Measurements from ENCODE around the gene SPATA13. TPM values are rescaled to one million over a fixed set of nuclear protein-coding genes. Genes with fewer than 3 reads are reported as not detected.

Gene SPATA13
- total and polyA plus RNA-seq, 2 donors (not counting 1 experiment from before 2014, with no cell fraction given) = 5.7 to 8.3 TPM

DNA sequence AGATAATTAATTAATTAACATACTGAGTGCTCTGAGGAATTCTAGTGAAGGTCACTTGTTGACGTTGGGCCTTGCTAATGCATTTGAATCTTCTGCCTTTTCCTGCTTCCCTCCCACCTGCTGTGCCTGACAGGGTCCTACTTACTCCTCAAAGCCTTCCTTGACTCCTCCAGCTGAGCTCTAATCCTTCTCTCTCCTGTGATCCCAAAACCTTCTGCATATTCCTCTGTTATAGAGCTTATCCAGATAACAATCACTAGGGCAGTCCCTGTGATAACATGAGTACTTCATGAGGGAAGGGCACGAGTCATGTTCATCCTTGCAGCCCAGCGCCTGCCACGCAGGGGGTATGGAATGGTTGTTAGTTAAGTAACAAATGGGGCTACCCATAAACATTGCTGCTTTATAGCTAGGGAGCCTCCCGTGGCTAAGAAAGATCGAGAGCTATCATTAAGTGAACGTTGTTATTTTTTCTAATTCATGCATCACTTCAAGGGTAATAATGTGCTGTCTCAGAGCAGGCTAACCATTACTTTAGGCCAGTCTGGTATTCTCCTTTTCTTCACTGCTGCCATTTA lies 19.1 kb upstream of the SPATA13 start:
- H3K9ac ChIP-seq (ENCODE audit: low read length) = no peak overlapping the region
- no peak overlapping the region for H2AFZ ChIP-seq (ENCODE audit: insufficient read depth, low read depth, low read length, poor library complexity, severe bottlenecking)
- no peaks in the 10 kb centered on the region for H4K20me1 ChIP-seq (ENCODE audit: control insufficient read depth, insufficient read depth, low read length, poor library complexity, severe bottlenecking)
- no peak overlapping the region for H3K4me3 Mint-ChIP-seq
- no peaks in the 10 kb centered on the region for H3K9me3 Mint-ChIP-seq (ENCODE audit: insufficient read depth)
- ChIA-PET CTCF (interaction anchor here (0.8 to 1.3 kb wide), 2 partner anchors 35 to 88 kb away, joined by 3 to 4 read pairs; no protein-coding TSS in a partner anchor), POLR2A (no interaction called here)
- peaks cover 0 to 4% (median 0%) of the 10 kb centered on the region in 4 experiments for H3K27me3 ChIP-seq (replicated peaks in 1 of 4; ENCODE audit: control extremely low read depth in 1 of 4, control insufficient read depth in 3 of 4, insufficient read depth in 4 of 4, low read length in 3 of 4)
- H3K27ac ChIP-seq (ENCODE audit: low read length in 2 of 2) = no peak overlapping the region
- TF ChIP-seq, protein P1, sequence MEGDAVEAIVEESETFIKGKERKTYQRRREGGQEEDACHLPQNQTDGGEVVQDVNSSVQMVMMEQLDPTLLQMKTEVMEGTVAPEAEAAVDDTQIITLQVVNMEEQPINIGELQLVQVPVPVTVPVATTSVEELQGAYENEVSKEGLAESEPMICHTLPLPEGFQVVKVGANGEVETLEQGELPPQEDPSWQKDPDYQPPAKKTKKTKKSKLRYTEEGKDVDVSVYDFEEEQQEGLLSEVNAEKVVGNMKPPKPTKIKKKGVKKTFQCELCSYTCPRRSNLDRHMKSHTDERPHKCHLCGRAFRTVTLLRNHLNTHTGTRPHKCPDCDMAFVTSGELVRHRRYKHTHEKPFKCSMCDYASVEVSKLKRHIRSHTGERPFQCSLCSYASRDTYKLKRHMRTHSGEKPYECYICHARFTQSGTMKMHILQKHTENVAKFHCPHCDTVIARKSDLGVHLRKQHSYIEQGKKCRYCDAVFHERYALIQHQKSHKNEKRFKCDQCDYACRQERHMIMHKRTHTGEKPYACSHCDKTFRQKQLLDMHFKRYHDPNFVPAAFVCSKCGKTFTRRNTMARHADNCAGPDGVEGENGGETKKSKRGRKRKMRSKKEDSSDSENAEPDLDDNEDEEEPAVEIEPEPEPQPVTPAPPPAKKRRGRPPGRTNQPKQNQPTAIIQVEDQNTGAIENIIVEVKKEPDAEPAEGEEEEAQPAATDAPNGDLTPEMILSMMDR (IDR thresholded peaks at IDR 0.05) = no peak
- no peaks in the 10 kb centered on the region for H3K36me3 ChIP-seq (replicated peaks in 1 of 2; ENCODE audit: control extremely low read depth in 1 of 2, control insufficient read depth in 1 of 2, extremely low read depth in 1 of 2, insufficient read depth in 2 of 2, low read length in 1 of 2)
- DNase-seq (no peak), ATAC-seq (ENCODE audit: low read depth) (no peak)
- no peak overlapping the region for H3K4me2 ChIP-seq (replicated peaks; ENCODE audit: low read depth, low read length, poor library complexity, severe bottlenecking)
- H3K27ac Mint-ChIP-seq = no peak overlapping the region
- no peaks in the 10 kb centered on the region for H3K4me1 ChIP-seq (ENCODE audit: control insufficient read depth in 2 of 2, insufficient read depth in 2 of 2, low read length in 2 of 2)
- no peak overlapping the region for H3K4me3 ChIP-seq (ENCODE audit: control extremely low read depth in 1 of 5, extremely low read depth in 1 of 5, insufficient read depth in 1 of 5, low read depth in 2 of 5, low read length in 4 of 5)
- no peaks in the 10 kb centered on the region for H3K4me1 Mint-ChIP-seq
- no peaks in the 10 kb centered on the region for H3K79me2 ChIP-seq (ENCODE audit: control insufficient read depth, insufficient read depth, low read length)
- H3K9me3 ChIP-seq (ENCODE audit: control extremely low read depth in 1 of 3, control insufficient read depth in 2 of 3, insufficient read depth in 1 of 3, low read length in 2 of 3) = no peaks in the 10 kb centered on the region
- 89% methylated on average over 5 of the region's 7 CpGs for WGBS (ENCODE audit: insufficient coverage)
- intact Hi-C loops (cut with micrococcal nuclease) = no loop called here
- peaks cover 4% of the 10 kb centered on the region for H3K27me3 Mint-ChIP-seq

DNA sequence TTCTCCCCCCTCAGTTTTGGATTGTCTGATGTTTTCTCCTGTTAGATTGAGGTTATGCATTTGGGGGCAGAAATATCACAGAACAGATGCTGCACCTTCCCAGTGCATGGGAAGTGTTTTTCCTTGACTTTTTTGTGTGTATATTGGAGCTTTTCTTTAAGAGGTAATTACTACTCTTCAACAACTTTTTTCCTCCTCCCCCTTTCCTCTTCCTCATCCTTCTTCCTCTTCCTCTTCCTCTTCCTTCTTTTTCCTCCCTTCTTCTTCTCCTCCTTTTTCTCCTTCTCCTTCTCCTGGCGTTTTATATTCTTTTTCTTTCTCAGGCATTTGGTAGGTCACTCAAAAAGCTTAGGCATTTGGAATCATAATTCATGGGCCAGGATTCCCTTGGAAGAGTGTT lies 18.1 kb upstream of the SPATA13 start:
- Histone ChIP-seq H3K27me3 (replicated peaks in 1 of 4; ENCODE audit: control extremely low read depth in 1 of 4, control insufficient read depth in 3 of 4, insufficient read depth in 4 of 4, low read length in 3 of 4) (peaks cover 0 to 4% (median 0%) of the 10 kb centered on the region in 4 experiments), H3K79me2 (ENCODE audit: control insufficient read depth, insufficient read depth, low read length) (no peaks in the 10 kb centered on the region), H2AFZ (ENCODE audit: insufficient read depth, low read depth, low read length, poor library complexity, severe bottlenecking) (no peak overlapping the region), H4K20me1 (ENCODE audit: control insufficient read depth, insufficient read depth, low read length, poor library complexity, severe bottlenecking) (no peaks in the 10 kb centered on the region), H3K36me3 (replicated peaks in 1 of 2; ENCODE audit: control extremely low read depth in 1 of 2, control insufficient read depth in 1 of 2, extremely low read depth in 1 of 2, insufficient read depth in 2 of 2, low read length in 1 of 2) (no peaks in the 10 kb centered on the region), H3K4me1 (ENCODE audit: control insufficient read depth in 2 of 2, insufficient read depth in 2 of 2, low read length in 2 of 2) (no peaks in the 10 kb centered on the region), H3K9ac (ENCODE audit: low read length) (no peak overlapping the region), H3K4me2 (replicated peaks; ENCODE audit: low read depth, low read length, poor library complexity, severe bottlenecking) (no peak overlapping the region), H3K4me3 (ENCODE audit: control extremely low read depth in 1 of 5, extremely low read depth in 1 of 5, insufficient read depth in 1 of 5, low read depth in 2 of 5, low read length in 4 of 5) (no peak overlapping the region), H3K27ac (ENCODE audit: low read length in 2 of 2) (no peak overlapping the region), H3K9me3 (ENCODE audit: control extremely low read depth in 1 of 3, control insufficient read depth in 2 of 3, insufficient read depth in 1 of 3, low read length in 2 of 3) (no peaks in the 10 kb centered on the region)
- H3K27ac Mint-ChIP-seq = no peak overlapping the region
- H3K27me3 Mint-ChIP-seq = peaks cover 4% of the 10 kb centered on the region
- ATAC-seq (ENCODE audit: low read depth) (no peak), DNase-seq (no peak)
- H3K4me3 Mint-ChIP-seq = no peak overlapping the region
- no peaks in the 10 kb centered on the region for H3K9me3 Mint-ChIP-seq (ENCODE audit: insufficient read depth)
- no peak for TF ChIP-seq EZH2 (IDR thresholded peaks at IDR 0.05; ENCODE audit: borderline replicate concordance, insufficient read depth, low read depth, low read length, poor library complexity, severe bottlenecking)
- TF ChIP-seq, protein P1 (IDR thresholded peaks at IDR 0.05) = no peak
- POLR2A ChIA-PET = no interaction called here
- H3K4me1 Mint-ChIP-seq = no peaks in the 10 kb centered on the region
- CTCF ChIA-PET = interaction anchor here (0.8 to 1.3 kb wide), 2 partner anchors 36 to 87 kb away, joined by 3 to 4 read pairs; no protein-coding TSS in a partner anchor
- 63% methylated on average over 1 of the region's 1 CpG for WGBS (ENCODE audit: insufficient coverage)
- intact Hi-C loops (cut with micrococcal nuclease) = no loop called here

Data from B cell (primary cell).